GM12892 (cell line): ENCODE results near the gene C3orf49.

Experiments
- DNase-seq: peaks from one replicate; pipeline ENCODE4 v3.0.0; 2011; ENCODE audit not compliant: insufficient read length
- FAIRE-seq: peaks from 2 replicates; lab custom pipeline; 2011; peaks lifted over from hg19 to GRCh38; lab: Jason Lieb, UNC
- POLR2A ChIP-seq: IDR thresholded peaks from 2 replicates; pipeline ENCODE4 v1.6.1; 2011; ENCODE audit warnings: low read depth, low read length, control low read depth
- POLR2AphosphoS5 ChIP-seq: IDR thresholded peaks from 2 replicates; pipeline ENCODE4 v1.6.1; 2011; ENCODE audit warnings: low read depth, low read length, control low read depth
- TAF1 ChIP-seq: IDR thresholded peaks from 2 replicates; pipeline ENCODE4 v1.6.1; 2011; ENCODE audit warnings: low read depth, mild to moderate bottlenecking, control low read depth, low read length, borderline replicate concordance

The C3orf49 gene

GRCh38 chr3:63895422-63896189, 76.5 kb downstream of the C3orf49 start:
- DNase-seq (no peak), FAIRE-seq (peak; percentile 57)
- TF ChIP-seq POLR2A (no peak), TAF1 (no peak), POLR2AphosphoS5 (no peak)

GRCh38 chr3:63896332-63897030, 77.4 kb downstream of the C3orf49 start:
- FAIRE-seq = peak; percentile 63
- no peak for DNase-seq

More at GRCh38 chr3:63896332-63897030, 77.4 kb downstream of the C3orf49 start:
- TF ChIP-seq POLR2A = no peak
- no peak for TF ChIP-seq POLR2AphosphoS5
- no peak for TF ChIP-seq TAF1
